Astrocyte (in vitro differentiated cells and primary cell): ENCODE results near the gene RFX4. TPM values are rescaled to one million over a fixed set of nuclear protein-coding genes. Genes with fewer than 3 reads are reported as not detected.

Experiments
- DNase-seq: peaks from one replicate; pipeline ENCODE4 v3.0.0-alpha.2; 2010; ENCODE audit warnings: low read depth
- FAIRE-seq: peaks from 2 replicates; lab custom pipeline; 2011; peaks lifted over from hg19 to GRCh38; lab: Jason Lieb, UNC
- H2AFZ ChIP-seq: 2 replicates; pipeline ENCODE4 v1.6.0; 2012; ENCODE audit warnings: low read depth, low read length, inconsistent platforms
- H3K27ac ChIP-seq: 2 replicates; pipeline ENCODE4 v1.5.1; 2011; ENCODE audit warnings: low read depth, low read length, inconsistent platforms
- H3K27me3 ChIP-seq: 2 replicates; pipeline ENCODE4 v1.6.0; 2011; ENCODE audit warnings: low read length, inconsistent platforms; ENCODE audit not compliant: insufficient read depth
- H3K36me3 ChIP-seq: 2 replicates; pipeline ENCODE4 v1.5.1; 2011; ENCODE audit warnings: low read length, inconsistent platforms; ENCODE audit not compliant: insufficient read depth
- H3K4me1 ChIP-seq: 2 replicates; pipeline ENCODE4 v1.5.1; 2011; ENCODE audit warnings: low read length, inconsistent platforms; ENCODE audit not compliant: insufficient read depth
- H3K4me2 ChIP-seq: 2 replicates; pipeline ENCODE4 v1.6.0; 2012; ENCODE audit warnings: low read length, inconsistent platforms
- H3K4me3 ChIP-seq: 2 replicates; pipeline ENCODE4 v1.5.1; 2011; ENCODE audit warnings: low read depth, mild to moderate bottlenecking, low read length, inconsistent platforms; ENCODE audit not compliant: insufficient read depth
- H3K79me2 ChIP-seq: 2 replicates; pipeline ENCODE4 v1.6.0; 2012; ENCODE audit warnings: mild to moderate bottlenecking, low read length, inconsistent platforms; ENCODE audit not compliant: insufficient read depth
- H3K9ac ChIP-seq: 2 replicates; pipeline ENCODE4 v1.6.0; 2012; ENCODE audit warnings: mild to moderate bottlenecking, low read length, inconsistent platforms
- H3K9me3 ChIP-seq: 2 replicates; pipeline ENCODE4 v1.5.1; 2012; ENCODE audit warnings: low read depth, mild to moderate bottlenecking, low read length, inconsistent platforms; ENCODE audit not compliant: insufficient read depth
- H4K20me1 ChIP-seq: 2 replicates; pipeline ENCODE4 v1.6.0; 2012; ENCODE audit warnings: low read length, inconsistent platforms; ENCODE audit not compliant: insufficient read depth
- H3K27ac Mint-ChIP-seq: one replicate; pipeline ENCODE4 v1.8.0; 2021; ENCODE audit warnings: mild to moderate bottlenecking, mixed read lengths; ENCODE audit not compliant: unreplicated experiment
- H3K27me3 Mint-ChIP-seq: one replicate; pipeline ENCODE4 v1.8.0; 2021; ENCODE audit warnings: low read depth, mixed read lengths; ENCODE audit not compliant: unreplicated experiment
- H3K36me3 Mint-ChIP-seq: one replicate; pipeline ENCODE4 v1.8.0; 2021; ENCODE audit warnings: low read depth, mixed read lengths; ENCODE audit not compliant: unreplicated experiment
- H3K4me1 Mint-ChIP-seq: one replicate; pipeline ENCODE4 v1.8.0; 2021; ENCODE audit warnings: low read depth, mixed read lengths; ENCODE audit not compliant: unreplicated experiment
- H3K4me3 Mint-ChIP-seq: one replicate; pipeline ENCODE4 v1.8.0; 2021; ENCODE audit warnings: mild to moderate bottlenecking, moderate library complexity, mixed read lengths; ENCODE audit not compliant: unreplicated experiment
- H3K9me3 Mint-ChIP-seq: one replicate; pipeline ENCODE4 v1.8.0; 2021; ENCODE audit warnings: mild to moderate bottlenecking, mixed read lengths; ENCODE audit not compliant: unreplicated experiment
- CTCF ChIP-seq: IDR thresholded peaks from 2 replicates; pipeline ENCODE4 v1.5.1; 2011; ENCODE audit warnings: low read depth, mild to moderate bottlenecking, inconsistent platforms, low read length, moderate library complexity; ENCODE audit not compliant: insufficient read depth
- EZH2 ChIP-seq: IDR thresholded peaks from 2 replicates; pipeline ENCODE4 v1.6.1; 2012; ENCODE audit warnings: mild to moderate bottlenecking, low read length, inconsistent platforms; ENCODE audit not compliant: insufficient read depth
- total RNA-seq: library from RNA; stranded (reverse); gene quantifications from 2 replicates; pipeline ENCODE4 v1.2.1, GENCODE V29; 2021

Gene RFX4
- total RNA-seq, 1 donor from 2014 or later, result 0.07 TPM

- Histone ChIP-seq H4K20me1 (no peaks in the 10 kb centered on the region), H3K4me3 (no peak overlapping the region), H3K27ac (no peak overlapping the region), H3K4me2 (no peak overlapping the region), H2AFZ (no peak overlapping the region), H3K9me3 (no peaks in the 10 kb centered on the region), H3K4me1 (no peaks in the 10 kb centered on the region), H3K27me3 (peaks cover 4% of the 10 kb centered on the region), H3K36me3 (no peaks in the 10 kb centered on the region), H3K79me2 (no peaks in the 10 kb centered on the region), H3K9ac (no peak overlapping the region)
- FAIRE-seq (no peak), DNase-seq (no peak)
- H3K9me3 Mint-ChIP-seq, result no peaks in the 10 kb centered on the region
- H3K27me3 Mint-ChIP-seq, result peaks cover 4% of the 10 kb centered on the region
- no peaks in the 10 kb centered on the region for H3K36me3 Mint-ChIP-seq
- H3K4me1 Mint-ChIP-seq, result peaks cover 4% of the 10 kb centered on the region
- H3K27ac Mint-ChIP-seq, result no peak overlapping the region
- TF ChIP-seq EZH2 (no peak), CTCF (no peak)
- H3K4me3 Mint-ChIP-seq, result no peak overlapping the region
Measured at GRCh38 chr12:106681210-106681609, 98.4 kb downstream of the RFX4 start.

GRCh38 chr12:106682594-106683234 is 99.9 kb downstream of the RFX4 start:
- no peaks in the 10 kb centered on the region for H3K9me3 Mint-ChIP-seq
- H3K4me1 Mint-ChIP-seq, result peaks cover 4% of the 10 kb centered on the region
- H3K36me3 Mint-ChIP-seq, result no peaks in the 10 kb centered on the region
- no peak for TF ChIP-seq EZH2
- TF ChIP-seq CTCF, result peak; percentile 12
- no peak for FAIRE-seq
- no peak overlapping the region for H3K27ac ChIP-seq
- no peaks in the 10 kb centered on the region for H3K4me1 ChIP-seq
- H3K9me3 ChIP-seq, result no peaks in the 10 kb centered on the region
- no peaks in the 10 kb centered on the region for H3K79me2 ChIP-seq
- H3K36me3 ChIP-seq, result no peaks in the 10 kb centered on the region
- H3K4me3 Mint-ChIP-seq, result no peak overlapping the region
- peaks cover 4% of the 10 kb centered on the region for H3K27me3 ChIP-seq
- no peak overlapping the region for H3K9ac ChIP-seq
- H2AFZ ChIP-seq, result no peak overlapping the region
- peak overlapping the region; percentile 35 for H3K27ac Mint-ChIP-seq
- H3K27me3 Mint-ChIP-seq, result peaks cover under 1% of the 10 kb centered on the region
- H3K4me3 ChIP-seq, result no peak overlapping the region
- H4K20me1 ChIP-seq, result no peaks in the 10 kb centered on the region
- DNase-seq, result peak; percentile 7
- H3K4me2 ChIP-seq, result no peak overlapping the region

- Mint-ChIP-seq H3K27me3 (no peaks in the 10 kb centered on the region), H3K9me3 (no peaks in the 10 kb centered on the region), H3K4me1 (peaks cover 4% of the 10 kb centered on the region), H3K36me3 (no peaks in the 10 kb centered on the region), H3K4me3 (no peak overlapping the region), H3K27ac (no peak overlapping the region)
- Histone ChIP-seq H3K27me3 (peaks cover 4% of the 10 kb centered on the region), H3K4me3 (no peak overlapping the region), H3K4me1 (no peaks in the 10 kb centered on the region), H3K79me2 (no peaks in the 10 kb centered on the region), H3K9ac (no peak overlapping the region), H3K27ac (no peak overlapping the region), H4K20me1 (no peaks in the 10 kb centered on the region), H2AFZ (no peak overlapping the region), H3K4me2 (no peak overlapping the region), H3K36me3 (no peaks in the 10 kb centered on the region), H3K9me3 (no peaks in the 10 kb centered on the region)
- TF ChIP-seq EZH2 (no peak), CTCF (no peak)
- FAIRE-seq, result no peak
- DNase-seq, result no peak
Measured at GRCh38 chr12:106684497-106684896, 101.7 kb downstream of the RFX4 start.
